CD14-positive monocyte (primary cell): Measurements from ENCODE around the gene INPP5F. TPM values are rescaled to one million over a fixed set of nuclear protein-coding genes. Genes with fewer than 3 reads are reported as not detected.

ENCODE experiments used
- DNase-seq, 3 donors: peaks; one replicate each; pipeline ENCODE4 v3.0.0-alpha.2; 2011 to 2022
- H2AFZ ChIP-seq: 2 replicates; pipeline ENCODE4 v1.6.0; 2012; ENCODE audit warnings: mild to moderate bottlenecking, low read depth, low read length, inconsistent platforms; ENCODE audit not compliant: insufficient read depth, poor library complexity, severe bottlenecking
- H3K27ac ChIP-seq, 2 donors: 1 replicate in 1 of 2; 2 replicates in 1 of 2; pipeline ENCODE4 v1.5.1; 2012 to 2013; ENCODE audit warnings: low read length in 2 of 2, control low read depth in 1 of 2, inconsistent platforms in 1 of 2, low read depth in 1 of 2, mild to moderate bottlenecking in 1 of 2
- H3K27me3 ChIP-seq, 2 donors: one replicate each; pipeline versions ENCODE4 v1.6.0 to v1.6.1; 2011 to 2013; ENCODE audit warnings: low read length in 2 of 2; ENCODE audit not compliant: control insufficient read depth in 2 of 2, insufficient read depth in 2 of 2
- H3K36me3 ChIP-seq, 2 donors: replicated peaks in 1 of 2; 1 replicate in 1 of 2; 2 replicates in 1 of 2; pipeline versions ENCODE4 v1.5.1 to v1.6.1; 2012 to 2013; ENCODE audit warnings: low read length in 2 of 2, control low read depth in 1 of 2, inconsistent platforms in 1 of 2, mild to moderate bottlenecking in 1 of 2; ENCODE audit not compliant: insufficient read depth in 2 of 2, control insufficient read depth in 1 of 2
- H3K4me1 ChIP-seq, 2 donors: 1 replicate in 1 of 2; 2 replicates in 1 of 2; pipeline versions ENCODE4 v1.5.1 to v1.6.1; 2012 to 2013; ENCODE audit warnings: low read length in 2 of 2, control low read depth in 1 of 2, inconsistent platforms in 1 of 2, mild to moderate bottlenecking in 1 of 2, moderate library complexity in 1 of 2; ENCODE audit not compliant: insufficient read depth in 2 of 2, control insufficient read depth in 1 of 2
- H3K4me2 ChIP-seq: replicated peaks from 2 replicates; pipeline ENCODE3; 2012; ENCODE audit warnings: low read length, moderate library complexity, mild to moderate bottlenecking; ENCODE audit not compliant: poor library complexity, severe bottlenecking; ENCODE audit errors: extremely low read depth
- H3K4me3 ChIP-seq, 3 experiments: fragments of 200-600 bp in 1 of 3; sonication (generic) in 1 of 3; replicated peaks in 1 of 3; 1 replicate in 2 of 3; 2 replicates in 1 of 3; pipeline ENCODE4 v1.5.1; 2011 to 2013; ENCODE audit warnings: low read length in 3 of 3, mild to moderate bottlenecking in 3 of 3, control low read depth in 2 of 3, low read depth in 2 of 3, inconsistent platforms in 1 of 3, moderate library complexity in 1 of 3
- H3K79me2 ChIP-seq: 2 replicates; pipeline ENCODE4 v1.6.0; 2012; ENCODE audit warnings: mild to moderate bottlenecking, control low read depth, inconsistent platforms, low read length, moderate library complexity; ENCODE audit not compliant: insufficient read depth
- H3K9ac ChIP-seq: 2 replicates; pipeline ENCODE4 v1.6.0; 2017; ENCODE audit warnings: low read length, mild to moderate bottlenecking; ENCODE audit not compliant: insufficient read depth, poor library complexity, severe bottlenecking
- H3K9me3 ChIP-seq, 2 donors: replicated peaks in 1 of 2; 1 replicate in 1 of 2; 2 replicates in 1 of 2; pipeline versions ENCODE4 v1.5.1 to v1.6.1; 2012 to 2013; ENCODE audit warnings: low read length in 2 of 2, control low read depth in 1 of 2; ENCODE audit not compliant: control insufficient read depth in 1 of 2, insufficient read depth in 1 of 2
- H4K20me1 ChIP-seq: 2 replicates; pipeline ENCODE4 v1.6.0; 2012; ENCODE audit warnings: mild to moderate bottlenecking, low read length, control low read depth, moderate library complexity; ENCODE audit not compliant: insufficient read depth
- H3K27ac Mint-ChIP-seq, 7 donors: one replicate each; pipeline ENCODE4 v1.8.0; 2020; ENCODE audit warnings: mild to moderate bottlenecking in 7 of 7, mixed read lengths in 7 of 7, moderate library complexity in 6 of 7, inconsistent platforms in 2 of 7
- H3K27me3 Mint-ChIP-seq, 3 donors: one replicate each; pipeline ENCODE4 v1.8.0; 2021 to 2022; ENCODE audit warnings: low read depth in 3 of 3, mild to moderate bottlenecking in 3 of 3, mixed read lengths in 3 of 3, moderate library complexity in 3 of 3, inconsistent platforms in 1 of 3
- H3K36me3 Mint-ChIP-seq, 2 donors: one replicate each; pipeline ENCODE4 v1.8.0; 2020; ENCODE audit warnings: mixed read lengths in 2 of 2, inconsistent platforms in 1 of 2, mild to moderate bottlenecking in 1 of 2
- H3K4me1 Mint-ChIP-seq: one replicate; pipeline ENCODE4 v1.8.0; 2020; ENCODE audit warnings: mild to moderate bottlenecking, mixed read lengths
- H3K4me3 Mint-ChIP-seq, 2 donors: one replicate each; pipeline ENCODE4 v1.8.0; 2020; ENCODE audit warnings: mild to moderate bottlenecking in 2 of 2, mixed read lengths in 2 of 2, moderate library complexity in 1 of 2
- H3K9me3 Mint-ChIP-seq, 7 donors: one replicate each; pipeline ENCODE4 v1.8.0; 2020 to 2022; ENCODE audit warnings: mixed read lengths in 7 of 7, mild to moderate bottlenecking in 6 of 7, moderate library complexity in 6 of 7, inconsistent platforms in 2 of 7
- CTCF ChIP-seq: fragments of 200-600 bp; IDR thresholded peaks from one replicate; pipeline ENCODE4 v1.8.0; 2022; ENCODE audit warnings: antibody characterized with exemption, mild to moderate bottlenecking
- WGBS: methylation state at CpG from one replicate; pipeline ENCODE4 v1.1.5; 2013; ENCODE audit warnings: missing lambda C conversion rate; ENCODE audit not compliant: insufficient coverage; 5-methylcytosine and 5-hydroxymethylcytosine counted together
- intact Hi-C, 2 donors: fragments of 100-400 bp; cut with micrococcal nuclease; formaldehyde crosslinking; loops; one replicate each; pipeline versions ENCODE4 v1.15.0 to v1.15.1; 2023
- polyA plus RNA-seq, 3 donors: library from polyadenylated mRNA; depleted of rRNA in 1 of 3; unstranded in 2 of 3; stranded (reverse) in 1 of 3; fragments of 300-500 nt in 2 of 3; fragments of >200 nt in 1 of 3; fragmentation: Illumina TruSeq in 2 of 3; gene quantifications; 1 replicate in 2 of 3; 2 replicates in 1 of 3; pipeline ENCODE4 v1.2.3, GENCODE V29; 2012 to 2021

Gene INPP5F
- polyA plus RNA-seq, 3 donors = 5.1 to 6.9 (median 5.4) TPM

GRCh38 chr10:119834188-119834587, 108.3 kb downstream of the INPP5F start:
- Histone ChIP-seq H3K79me2 (no peaks in the 10 kb centered on the region), H3K27ac (peak overlapping the region in 1 of 2 donors; percentile 38), H3K27me3 (no peaks in the 10 kb centered on the region), H2AFZ (no peak overlapping the region), H3K36me3 (peaks cover 98 to 100% of the 10 kb centered on the region in 2 donors), H3K4me1 (no peaks in the 10 kb centered on the region), H3K4me3 (no peak overlapping the region), H4K20me1 (peaks cover 43% of the 10 kb centered on the region), H3K4me2 (no peak overlapping the region), H3K9ac (no peak overlapping the region), H3K9me3 (no peaks in the 10 kb centered on the region)
- peak overlapping the region in 2 of 7 donors; percentile 19 to 52 for H3K27ac Mint-ChIP-seq
- H3K36me3 Mint-ChIP-seq = peaks cover 89 to 94% of the 10 kb centered on the region in 2 donors
- H3K4me3 Mint-ChIP-seq = no peak overlapping the region
- H3K27me3 Mint-ChIP-seq = no peaks in the 10 kb centered on the region
- WGBS = 100% methylated on average over 2 of the region's 4 CpGs
- H3K4me1 Mint-ChIP-seq = no peaks in the 10 kb centered on the region
- no peaks in the 10 kb centered on the region for H3K9me3 Mint-ChIP-seq
- DNase-seq = no peak
- intact Hi-C loops = no loop called here
- TF ChIP-seq CTCF = no peak

GRCh38 chr10:119845656-119846055, 119.8 kb downstream of the INPP5F start:
- no peak for TF ChIP-seq CTCF
- H3K27ac Mint-ChIP-seq = peak overlapping the region; percentile 51 to 87 (median 79)
- Histone ChIP-seq H3K36me3 (peaks cover 62 to 95% of the 10 kb centered on the region in 2 donors), H3K9me3 (no peaks in the 10 kb centered on the region), H3K9ac (no peak overlapping the region), H3K4me1 (peaks cover 7 to 32% of the 10 kb centered on the region in 2 donors), H3K79me2 (peaks cover 56% of the 10 kb centered on the region), H3K4me3 (no peak overlapping the region), H3K4me2 (no peak overlapping the region), H3K27me3 (no peaks in the 10 kb centered on the region), H3K27ac (peak overlapping the region in 1 of 2 donors; percentile 60), H4K20me1 (peaks cover 76% of the 10 kb centered on the region), H2AFZ (no peak overlapping the region)
- WGBS = no CpG with 5 or more reads among the region's 1 CpG
- H3K9me3 Mint-ChIP-seq = peaks cover 0 to 6% (median 0%) of the 10 kb centered on the region in 7 donors
- H3K4me1 Mint-ChIP-seq = peaks cover 43% of the 10 kb centered on the region
- peak in 2 of 3 donors; percentile 43 to 57 for DNase-seq
- H3K4me3 Mint-ChIP-seq = no peak overlapping the region
- no peaks in the 10 kb centered on the region for H3K27me3 Mint-ChIP-seq
- peaks cover 72 to 87% of the 10 kb centered on the region in 2 donors for H3K36me3 Mint-ChIP-seq
- intact Hi-C loops = no loop called here
